Measurements from ENCODE around the gene PMFBP1. TPM values are rescaled to one million over a fixed set of nuclear protein-coding genes. Genes with fewer than 3 reads are reported as not detected.

PMFBP1 gene
- total RNA-seq, 1 experiment from 2014 or later, result 5.6 TPM

GRCh38 chr16:72108353-72109102 is 63.4 kb downstream of the PMFBP1 start:
- Histone ChIP-seq H3K27me3 (ENCODE audit: insufficient read depth, low read length) (no peaks in the 10 kb centered on the region), H3K9ac (ENCODE audit: low read length) (no peak overlapping the region), H3K4me2 (ENCODE audit: low read length) (no peak overlapping the region), H2AFZ (ENCODE audit: low read depth, low read length, poor library complexity, severe bottlenecking) (no peak overlapping the region), H3K9me3 (ENCODE audit: control insufficient read depth in 1 of 2, insufficient read depth in 1 of 2, low read depth in 1 of 2, low read length in 2 of 2) (no peaks in the 10 kb centered on the region), H3K4me1 (ENCODE audit: control insufficient read depth in 1 of 2, insufficient read depth in 2 of 2, low read length in 2 of 2) (no peaks in the 10 kb centered on the region), H3K9me2 (ENCODE audit: insufficient read depth) (no peaks in the 10 kb centered on the region), H3K79me2 (ENCODE audit: insufficient read depth, low read length) (no peaks in the 10 kb centered on the region), H3K27ac (ENCODE audit: low read depth, low read length) (no peak overlapping the region), H3K36me3 (ENCODE audit: control insufficient read depth in 1 of 2, insufficient read depth in 2 of 2, low read length in 2 of 2) (peaks cover 43 to 44% of the 10 kb centered on the region in 2 experiments), H3K4me3 (replicated peaks in 1 of 2; ENCODE audit: low read depth in 1 of 2, low read length in 2 of 2) (no peak overlapping the region), H4K20me1 (ENCODE audit: insufficient read depth) (no peaks in the 10 kb centered on the region)
- RAD21 ChIA-PET (ENCODE audit: low non-redundant PET in 1 of 2, low total read pairs in 2 of 2, uncharacterized antibody in 2 of 2, unreplicated experiment in 2 of 2), result no interaction called here
- POLR2A ChIA-PET, result no interaction called here
- DNase-seq (ENCODE audit: low read depth, low spot score), result no peak
- intact Hi-C loops (cut with micrococcal nuclease), result no loop called here
- TF ChIP-seq ZFX (IDR thresholded peaks at IDR 0.05) (no peak), RAD21 (IDR thresholded peaks at IDR 0.05; ENCODE audit: low read depth) (no peak), JUND (IDR thresholded peaks at IDR 0.05) (no peak), EZH2 (IDR thresholded peaks at IDR 0.05) (no peak), ELF1 (IDR thresholded peaks at IDR 0.05; ENCODE audit: borderline replicate concordance, low read depth) (no peak), SIN3A (IDR thresholded peaks at IDR 0.05; ENCODE audit: low read depth) (no peak), FOSL1 (IDR thresholded peaks at IDR 0.05; ENCODE audit: low read depth) (no peak), SP1 (IDR thresholded peaks at IDR 0.05; ENCODE audit: low read depth) (no peak), EGR1 (IDR thresholded peaks at IDR 0.05; ENCODE audit: low read depth) (no peak), CEBPB (IDR thresholded peaks at IDR 0.05; ENCODE audit: low read depth) (no peak), ZNF274 (IDR thresholded peaks at IDR 0.05; ENCODE audit: low read depth, low read length) (no peak)
- BruUV-seq (replicated peaks), result no TSS peak
- CTCF ChIA-PET, result no interaction called here
- ATAC-seq, result no peak

DNA sequence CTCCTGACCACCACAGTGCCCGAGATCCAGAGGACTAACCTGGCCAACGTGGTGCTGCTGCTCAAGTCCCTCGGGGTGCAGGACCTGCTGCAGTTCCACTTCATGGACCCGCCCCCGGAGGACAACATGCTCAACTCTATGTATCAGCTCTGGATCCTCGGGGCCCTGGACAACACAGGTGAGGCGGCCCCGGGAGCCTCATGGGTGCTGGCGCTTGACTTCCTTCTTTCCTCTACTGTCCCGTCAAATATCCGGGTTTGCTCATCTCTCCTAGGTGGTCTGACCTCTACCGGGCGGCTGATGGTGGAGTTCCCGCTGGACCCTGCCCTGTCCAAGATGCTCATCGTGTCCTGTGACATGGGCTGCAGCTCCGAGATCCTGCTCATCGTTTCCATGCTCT is 64.6 kb downstream of the PMFBP1 start:
- no TSS peak for BruUV-seq (replicated peaks)
- RAD21 ChIA-PET (ENCODE audit: low non-redundant PET in 1 of 2, low total read pairs in 2 of 2, uncharacterized antibody in 2 of 2, unreplicated experiment in 2 of 2), result no interaction called here

More for the DNA sequence above, 64.6 kb downstream of the PMFBP1 start:
- H3K9ac ChIP-seq (ENCODE audit: low read length), result no peak overlapping the region
- no peaks in the 10 kb centered on the region for H3K79me2 ChIP-seq (ENCODE audit: insufficient read depth, low read length)
- no peaks in the 10 kb centered on the region for H3K9me2 ChIP-seq (ENCODE audit: insufficient read depth)
- H3K4me2 ChIP-seq (ENCODE audit: low read length), result no peak overlapping the region
- DNase-seq (ENCODE audit: low read depth, low spot score) (no peak), ATAC-seq (no peak)
- no peaks in the 10 kb centered on the region for H3K9me3 ChIP-seq (ENCODE audit: control insufficient read depth in 1 of 2, insufficient read depth in 1 of 2, low read depth in 1 of 2, low read length in 2 of 2)
- peaks cover 48 to 50% of the 10 kb centered on the region in 2 experiments for H3K36me3 ChIP-seq (ENCODE audit: control insufficient read depth in 1 of 2, insufficient read depth in 2 of 2, low read length in 2 of 2)
- H4K20me1 ChIP-seq (ENCODE audit: insufficient read depth), result no peaks in the 10 kb centered on the region
- ChIA-PET POLR2A (no interaction called here), CTCF (no interaction called here)
- H2AFZ ChIP-seq (ENCODE audit: low read depth, low read length, poor library complexity, severe bottlenecking), result no peak overlapping the region
- no peaks in the 10 kb centered on the region for H3K4me1 ChIP-seq (ENCODE audit: control insufficient read depth in 1 of 2, insufficient read depth in 2 of 2, low read length in 2 of 2)
- H3K4me3 ChIP-seq (replicated peaks in 1 of 2; ENCODE audit: low read depth in 1 of 2, low read length in 2 of 2), result no peak overlapping the region
- intact Hi-C loops (cut with micrococcal nuclease), result no loop called here
- H3K27me3 ChIP-seq (ENCODE audit: insufficient read depth, low read length), result no peaks in the 10 kb centered on the region
- no peak for TF ChIP-seq YY1 (IDR thresholded peaks at IDR 0.05; ENCODE audit: extremely low read depth, insufficient replicate concordance, low read depth, low read length)
- no peak for TF ChIP-seq REST (IDR thresholded peaks at IDR 0.05; ENCODE audit: low read depth)
- no peak overlapping the region for H3K27ac ChIP-seq (ENCODE audit: low read depth, low read length)

Data from HCT116 (cell line).